ENCODE data around the gene VSIR.

- no peak for TF ChIP-seq EZH2phosphoT487 (IDR thresholded peaks at IDR 0.05; ENCODE audit: low read depth)
- no peak for TF ChIP-seq CTCF (IDR thresholded peaks at IDR 0.05; ENCODE audit: low read depth, low read length)
Observed at GRCh38 chr10:71722849-71723248, 50.5 kb downstream of the VSIR start.
